ENCODE results near the gene AEBP1.

Gene AEBP1

DNA sequence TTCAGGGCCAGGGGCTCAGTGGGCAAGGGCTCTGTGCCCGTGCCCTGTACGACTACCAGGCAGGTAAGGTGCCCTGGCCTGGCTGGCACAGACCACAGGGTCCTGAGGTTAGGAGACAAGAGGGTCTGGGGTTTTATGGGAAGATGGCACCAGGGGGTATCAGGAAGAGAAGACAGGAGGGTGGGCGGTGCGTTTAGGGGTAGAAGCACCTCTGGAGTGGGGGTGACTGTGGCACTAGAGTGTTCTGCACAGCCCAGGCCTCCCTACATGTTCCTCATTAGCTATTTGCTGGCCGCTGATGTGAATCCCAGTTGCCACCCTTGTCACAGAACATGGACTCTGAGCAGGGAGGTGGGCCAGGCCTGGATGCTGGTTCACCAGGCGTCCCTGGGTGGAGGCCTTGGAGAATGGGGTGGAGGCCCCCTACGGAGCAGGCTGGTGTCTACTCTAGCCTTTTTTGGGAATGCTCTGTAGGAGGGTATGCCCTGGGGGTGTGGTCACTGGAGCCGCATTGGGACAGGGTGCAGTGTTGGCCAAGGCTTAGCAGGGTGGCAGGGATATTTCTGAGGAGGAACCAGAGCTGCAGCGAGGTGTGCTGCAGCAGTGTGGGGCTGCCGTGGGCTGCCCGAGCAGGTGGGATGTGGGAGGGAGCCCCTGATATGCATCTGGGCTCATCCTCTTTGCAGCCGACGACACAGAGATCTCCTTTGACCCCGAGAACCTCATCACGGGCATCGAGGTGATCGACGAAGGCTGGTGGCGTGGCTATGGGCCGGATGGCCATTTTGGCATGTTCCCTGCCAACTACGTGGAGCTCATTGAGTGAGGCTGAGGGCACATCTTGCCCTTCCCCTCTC lies 43.8 kb upstream of the AEBP1 start:
- peaks cover 55% of the 10 kb centered on the region for H3K36me3 ChIP-seq (ENCODE audit: insufficient read depth, low read length)
- H3K4me3 ChIP-seq = no peak overlapping the region
- H3K9ac ChIP-seq (ENCODE audit: insufficient read length) = no peak overlapping the region
- TF ChIP-seq EZH2 (IDR thresholded peaks at IDR 0.05) (no peak), POLR2AphosphoS5 (IDR thresholded peaks at IDR 0.05; ENCODE audit: borderline replicate concordance, low read depth, low read length) (no peak), FOXP2 (optimal IDR thresholded peaks at IDR 0.05; ENCODE audit: control extremely low read depth, extremely low read length, insufficient read depth) (no peak)
- H3K9me3 ChIP-seq (ENCODE audit: low read depth, low read length) = no peaks in the 10 kb centered on the region
- H3K27ac ChIP-seq = no peak overlapping the region
- no peak for DNase-seq (ENCODE audit: low read depth, low spot score)

DNA sequence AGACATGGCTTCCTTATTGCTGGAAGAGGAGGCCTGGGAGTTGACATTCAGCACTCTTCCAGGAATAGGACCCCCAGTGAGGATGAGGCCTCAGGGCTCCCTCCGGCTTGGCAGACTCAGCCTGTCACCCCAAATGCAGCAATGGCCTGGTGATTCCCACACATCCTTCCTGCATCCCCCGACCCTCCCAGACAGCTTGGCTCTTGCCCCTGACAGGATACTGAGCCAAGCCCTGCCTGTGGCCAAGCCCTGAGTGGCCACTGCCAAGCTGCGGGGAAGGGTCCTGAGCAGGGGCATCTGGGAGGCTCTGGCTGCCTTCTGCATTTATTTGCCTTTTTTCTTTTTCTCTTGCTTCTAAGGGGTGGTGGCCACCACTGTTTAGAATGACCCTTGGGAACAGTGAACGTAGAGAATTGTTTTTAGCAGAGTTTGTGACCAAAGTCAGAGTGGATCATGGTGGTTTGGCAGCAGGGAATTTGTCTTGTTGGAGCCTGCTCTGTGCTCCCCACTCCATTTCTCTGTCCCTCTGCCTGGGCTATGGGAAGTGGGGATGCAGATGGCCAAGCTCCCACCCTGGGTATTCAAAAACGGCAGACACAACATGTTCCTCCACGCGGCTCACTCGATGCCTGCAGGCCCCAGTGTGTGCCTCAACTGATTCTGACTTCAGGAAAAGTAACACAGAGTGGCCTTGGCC lies 43.0 kb upstream of the AEBP1 start:
- Histone ChIP-seq H3K36me3 (ENCODE audit: insufficient read depth, low read length) (peaks cover 47% of the 10 kb centered on the region), H3K9ac (ENCODE audit: insufficient read length) (no peak overlapping the region), H3K27ac (no peak overlapping the region), H3K4me3 (no peak overlapping the region), H3K9me3 (ENCODE audit: low read depth, low read length) (no peaks in the 10 kb centered on the region)
- DNase-seq (ENCODE audit: low read depth, low spot score) = no peak
- TF ChIP-seq FOXP2 (optimal IDR thresholded peaks at IDR 0.05; ENCODE audit: control extremely low read depth, extremely low read length, insufficient read depth) = no peak
- TF ChIP-seq EZH2 (IDR thresholded peaks at IDR 0.05) = no peak
- TF ChIP-seq POLR2AphosphoS5 (IDR thresholded peaks at IDR 0.05; ENCODE audit: borderline replicate concordance, low read depth, low read length) = no peak

DNA sequence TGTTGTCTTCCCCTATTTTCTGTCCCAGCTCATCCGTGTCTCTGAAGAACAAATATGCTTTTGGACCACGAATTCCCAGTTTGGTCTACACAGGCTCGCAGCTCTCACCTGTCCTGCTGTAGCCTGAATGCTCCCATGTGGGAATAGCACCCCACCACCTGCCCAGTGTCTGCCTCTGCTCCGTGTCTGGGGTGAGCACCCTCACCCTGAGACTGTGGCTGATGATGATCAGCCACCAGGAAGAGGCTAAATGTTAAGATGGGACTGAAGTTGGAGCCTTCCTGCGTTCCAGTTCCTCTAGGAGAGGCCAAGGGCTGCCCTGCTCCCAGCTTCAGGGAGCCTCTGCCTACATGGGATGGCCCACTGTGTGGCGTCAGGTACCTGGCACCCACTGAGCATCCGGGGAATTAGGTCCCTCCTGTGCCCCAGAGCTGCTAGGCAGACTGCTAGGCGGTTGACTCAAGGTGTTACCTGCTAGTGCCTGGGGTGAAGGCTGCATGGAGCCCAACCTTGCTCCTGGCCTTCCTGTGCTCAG lies 42.4 kb upstream of the AEBP1 start:
- H3K36me3 ChIP-seq (ENCODE audit: insufficient read depth, low read length) = peaks cover 41% of the 10 kb centered on the region
- TF ChIP-seq EZH2 (IDR thresholded peaks at IDR 0.05) (no peak), FOXP2 (optimal IDR thresholded peaks at IDR 0.05; ENCODE audit: control extremely low read depth, extremely low read length, insufficient read depth) (no peak), POLR2AphosphoS5 (IDR thresholded peaks at IDR 0.05; ENCODE audit: borderline replicate concordance, low read depth, low read length) (no peak)
- no peak overlapping the region for H3K27ac ChIP-seq
- H3K9me3 ChIP-seq (ENCODE audit: low read depth, low read length) = no peaks in the 10 kb centered on the region
- no peak overlapping the region for H3K4me3 ChIP-seq
- no peak for DNase-seq (ENCODE audit: low read depth, low spot score)
- no peak overlapping the region for H3K9ac ChIP-seq (ENCODE audit: insufficient read length)

DNA sequence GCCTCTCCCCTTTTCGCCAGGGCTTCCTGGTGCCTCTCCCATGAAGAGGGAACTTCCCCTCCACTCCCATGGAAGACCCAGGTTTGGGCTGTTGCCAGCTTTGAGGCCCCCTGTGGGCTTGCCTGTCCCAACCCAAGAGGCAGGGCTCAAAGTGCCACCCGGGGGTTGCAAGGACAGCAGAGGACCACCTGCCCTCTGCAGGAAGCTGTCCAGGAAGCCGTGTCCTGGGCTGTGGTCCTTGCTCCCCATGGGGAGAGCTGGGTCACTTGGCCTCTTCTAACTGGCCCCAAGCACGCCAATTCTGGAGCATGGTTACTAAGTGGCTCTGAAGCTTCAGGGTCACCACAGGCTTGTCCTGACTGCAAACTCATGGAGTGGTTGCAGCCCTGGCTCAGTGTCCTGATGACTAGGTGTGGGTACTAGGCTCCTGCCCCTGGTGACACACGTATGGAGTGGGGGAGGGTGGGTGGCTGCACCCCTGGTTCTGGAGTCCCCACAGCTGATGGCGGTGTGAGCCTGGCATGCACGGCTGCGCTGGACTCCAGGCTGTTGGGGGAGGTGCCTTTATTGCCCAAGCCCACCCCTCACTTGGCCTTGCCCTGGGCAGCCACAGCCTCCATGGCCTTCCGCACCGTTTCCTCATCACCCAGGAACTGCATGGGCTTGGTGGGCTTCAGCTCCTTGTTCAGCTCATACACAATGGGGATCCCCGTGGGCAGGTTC lies 41.8 kb upstream of the AEBP1 start:
- H3K36me3 ChIP-seq (ENCODE audit: insufficient read depth, low read length) = peaks cover 35% of the 10 kb centered on the region
- H3K9me3 ChIP-seq (ENCODE audit: low read depth, low read length) = no peaks in the 10 kb centered on the region
- no peak for TF ChIP-seq POLR2AphosphoS5 (IDR thresholded peaks at IDR 0.05; ENCODE audit: borderline replicate concordance, low read depth, low read length)
- no peak for TF ChIP-seq FOXP2 (optimal IDR thresholded peaks at IDR 0.05; ENCODE audit: control extremely low read depth, extremely low read length, insufficient read depth)
- TF ChIP-seq EZH2 (IDR thresholded peaks at IDR 0.05) = no peak
- no peak for DNase-seq (ENCODE audit: low read depth, low spot score)
- no peak overlapping the region for H3K4me3 ChIP-seq
- H3K27ac ChIP-seq = no peak overlapping the region
- no peak overlapping the region for H3K9ac ChIP-seq (ENCODE audit: insufficient read length)

DNA sequence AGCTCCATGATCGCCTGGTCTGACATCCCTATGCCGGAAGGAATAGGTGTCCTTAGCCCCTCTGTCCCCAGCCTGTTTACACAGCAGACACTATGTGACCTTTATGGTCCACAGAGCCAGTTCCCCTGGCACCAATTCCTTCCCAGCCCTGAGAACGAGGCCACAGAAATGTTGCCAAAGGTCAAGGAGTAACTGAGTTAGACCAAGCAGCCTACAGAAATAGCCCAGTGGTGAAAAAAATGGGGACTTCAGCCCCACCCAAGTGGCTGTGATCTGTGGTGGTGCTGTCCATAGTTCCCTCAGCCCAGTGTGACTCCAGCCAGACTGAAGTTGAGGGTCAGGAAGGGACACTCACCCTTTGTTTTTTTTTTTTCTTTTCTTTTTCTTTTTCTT lies 41.2 kb upstream of the AEBP1 start:
- peaks cover 29% of the 10 kb centered on the region for H3K36me3 ChIP-seq (ENCODE audit: insufficient read depth, low read length)
- H3K27ac ChIP-seq = no peak overlapping the region
- H3K9me3 ChIP-seq (ENCODE audit: low read depth, low read length) = no peaks in the 10 kb centered on the region
- TF ChIP-seq FOXP2 (optimal IDR thresholded peaks at IDR 0.05; ENCODE audit: control extremely low read depth, extremely low read length, insufficient read depth) = no peak
- TF ChIP-seq EZH2 (IDR thresholded peaks at IDR 0.05) = no peak
- no peak overlapping the region for H3K9ac ChIP-seq (ENCODE audit: insufficient read length)
- no peak for DNase-seq (ENCODE audit: low read depth, low spot score)
- no peak overlapping the region for H3K4me3 ChIP-seq

DNA sequence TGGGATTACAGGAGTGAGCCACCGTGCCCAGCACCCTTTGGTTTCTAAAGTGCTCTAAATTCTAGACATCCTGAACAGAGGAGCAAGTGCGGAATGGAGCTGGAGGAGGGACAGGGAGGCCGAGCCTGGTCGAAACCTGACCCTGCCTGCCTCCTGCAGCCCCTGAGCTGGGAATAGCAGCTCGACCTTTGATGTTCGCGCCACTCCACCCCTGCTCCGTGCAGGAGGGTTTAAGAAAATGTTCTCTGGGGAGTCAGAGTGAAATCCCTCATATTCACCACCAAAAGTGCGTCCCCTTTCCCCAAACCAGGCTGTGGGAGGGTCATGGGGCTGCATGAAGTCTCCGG lies 40.6 kb upstream of the AEBP1 start:
- Histone ChIP-seq H3K9ac (ENCODE audit: insufficient read length) (no peak overlapping the region), H3K27ac (no peak overlapping the region), H3K4me3 (no peak overlapping the region), H3K36me3 (ENCODE audit: insufficient read depth, low read length) (peaks cover 23% of the 10 kb centered on the region), H3K9me3 (ENCODE audit: low read depth, low read length) (no peaks in the 10 kb centered on the region)
- TF ChIP-seq FOXP2 (optimal IDR thresholded peaks at IDR 0.05; ENCODE audit: control extremely low read depth, extremely low read length, insufficient read depth) (no peak), POLR2AphosphoS5 (IDR thresholded peaks at IDR 0.05; ENCODE audit: borderline replicate concordance, low read depth, low read length) (no peak), EZH2 (IDR thresholded peaks at IDR 0.05) (no peak)
- no peak for DNase-seq (ENCODE audit: low read depth, low spot score)

DNA sequence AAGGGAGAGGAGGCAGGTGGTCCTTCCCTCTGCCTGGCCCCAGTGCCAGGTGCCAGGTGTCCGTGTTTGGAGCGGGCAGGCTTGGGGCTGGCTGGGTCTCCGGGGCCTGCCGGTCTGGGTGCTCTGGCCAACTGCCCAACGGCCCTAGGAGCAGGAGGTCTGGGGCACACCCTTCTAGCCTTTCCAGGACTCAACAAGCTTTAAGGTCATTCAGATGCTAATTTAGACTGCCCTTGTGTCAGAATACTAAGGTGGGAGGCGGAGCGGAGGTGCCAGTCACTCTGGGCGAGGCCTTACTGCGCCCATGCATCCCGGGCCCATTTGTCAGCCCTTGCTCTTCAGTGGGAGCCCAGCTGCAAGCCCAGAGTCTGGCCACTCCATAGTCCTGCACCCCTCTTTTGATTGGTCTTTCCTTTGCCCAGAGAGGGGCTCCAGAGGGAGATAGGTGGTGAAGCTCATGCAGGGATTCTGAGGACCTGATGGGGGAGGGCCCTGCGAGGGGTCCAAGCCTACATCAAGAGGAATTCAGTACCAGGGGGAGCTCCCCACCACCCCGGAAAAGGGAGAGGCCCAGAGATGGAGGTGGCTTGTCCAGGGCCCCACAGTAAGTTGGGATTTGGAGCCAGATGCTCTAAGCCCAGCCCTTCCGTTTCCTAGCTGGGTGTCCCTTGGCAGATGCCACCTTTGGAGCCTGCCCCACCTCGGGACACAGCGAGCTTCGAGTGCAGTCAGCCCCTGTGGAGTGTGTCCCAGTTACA lies 40.1 kb upstream of the AEBP1 start:
- no peak overlapping the region for H3K9ac ChIP-seq (ENCODE audit: insufficient read length)
- no peak for TF ChIP-seq POLR2AphosphoS5 (IDR thresholded peaks at IDR 0.05; ENCODE audit: borderline replicate concordance, low read depth, low read length)
- TF ChIP-seq EZH2 (IDR thresholded peaks at IDR 0.05) = no peak
- TF ChIP-seq FOXP2 (optimal IDR thresholded peaks at IDR 0.05; ENCODE audit: control extremely low read depth, extremely low read length, insufficient read depth) = no peak

More for the DNA sequence above, 40.1 kb upstream of the AEBP1 start:
- Histone ChIP-seq H3K27ac (no peak overlapping the region), H3K4me3 (no peak overlapping the region), H3K9me3 (ENCODE audit: low read depth, low read length) (no peaks in the 10 kb centered on the region), H3K36me3 (ENCODE audit: insufficient read depth, low read length) (peaks cover 17% of the 10 kb centered on the region)
- no peak for DNase-seq (ENCODE audit: low read depth, low spot score)
